Body of pancreas (tissue), 4 donors: Measurements from ENCODE around the gene P4HB. TPM values are rescaled to one million over a fixed set of nuclear protein-coding genes. Genes with fewer than 3 reads are reported as not detected.

Experiments
- ATAC-seq: fragments of 150-250 bp; one replicate; pipeline ENCODE4 v1.9.1; 2016
- DNase-seq, 4 donors: peaks; one replicate each; pipeline ENCODE4 v3.0.0-alpha.2; 2019
- H3K27ac ChIP-seq, 4 donors: fragments of 200-600 bp; sonication (generic); 1 replicate in 3 of 4; 2 replicates in 1 of 4; pipeline versions ENCODE4 v1.5.1 to v1.6.1; 2016 to 2019; ENCODE audit warnings: mild to moderate bottlenecking in 1 of 4, mixed read lengths in 1 of 4, moderate library complexity in 1 of 4
- H3K27me3 ChIP-seq, 2 donors: fragments of 200-600 bp; sonication (generic); one replicate each; pipeline ENCODE4 v1.6.0; 2016; ENCODE audit warnings: mild to moderate bottlenecking in 1 of 2
- H3K36me3 ChIP-seq, 2 donors: fragments of 200-600 bp; sonication (generic); replicated peaks in 1 of 2; 2 replicates each; pipeline ENCODE4 v1.5.1; 2016; ENCODE audit warnings: low read depth in 2 of 2; ENCODE audit not compliant: insufficient read depth in 1 of 2
- H3K4me1 ChIP-seq: fragments of 200-600 bp; sonication (generic); one replicate; pipeline ENCODE4 v1.6.0; 2016
- H3K4me3 ChIP-seq, 2 donors: fragments of 200-600 bp; sonication (generic); 1 replicate in 1 of 2; 2 replicates in 1 of 2; pipeline ENCODE4 v1.5.1; 2016 to 2019
- H3K9me3 ChIP-seq, 3 donors: fragments of 200-600 bp; sonication (generic); 1 replicate in 2 of 3; 2 replicates in 1 of 3; pipeline ENCODE4 v1.5.1; 2016
- CTCF ChIP-seq, 7 experiments: fragments of 450-650 bp in 4 of 7; fragments of 200-600 bp in 3 of 7; sonication (generic) in 3 of 7; IDR thresholded peaks; one replicate each; pipeline ENCODE4 v1.5.1; 2016 to 2019; ENCODE audit warnings: antibody characterized with exemption in 7 of 7
- POLR2A ChIP-seq, 3 donors: fragments of 450-650 bp; IDR thresholded peaks; one replicate each; pipeline ENCODE4 v1.6.1; 2016; ENCODE audit warnings: antibody characterized with exemption in 3 of 3, mild to moderate bottlenecking in 2 of 3
- WGBS, 2 donors: methylation state at CpG; one replicate each; pipeline ENCODE4 v1.1.5; 2017; 5-methylcytosine and 5-hydroxymethylcytosine counted together
- intact Hi-C: fragments of 100-400 bp; cut with DNase I; formaldehyde crosslinking; loops from one replicate; pipeline ENCODE4 v1.15.1; 2023
- total RNA-seq, 2 donors: library from RNA; depleted of rRNA; stranded (reverse); fragments of >200 nt; gene quantifications; one replicate each; pipeline ENCODE4 v1.1.0, GENCODE V29; 2016

The P4HB gene
- total RNA-seq, 2 donors from 2014 or later = 1,462 to 4,394 TPM

GRCh38 chr17:81794074-81794476, 66.3 kb downstream of the P4HB start:
- ATAC-seq = no peak
- WGBS, 2 donors = 79 to 88% methylated on average over 3 of the region's 3 CpGs

More at GRCh38 chr17:81794074-81794476, 66.3 kb downstream of the P4HB start:
- H3K27me3 ChIP-seq = no peaks in the 10 kb centered on the region
- H3K27ac ChIP-seq = no peak overlapping the region
- intact Hi-C loops = no loop called here
- DNase-seq = no peak
- no peaks in the 10 kb centered on the region for H3K4me1 ChIP-seq
- TF ChIP-seq CTCF (IDR thresholded peaks at IDR 0.05) (no peak), POLR2A (IDR thresholded peaks at IDR 0.05) (no peak)
- no peaks in the 10 kb centered on the region for H3K9me3 ChIP-seq
- no peaks in the 10 kb centered on the region for H3K36me3 ChIP-seq
- H3K4me3 ChIP-seq = no peak overlapping the region

Other genes starting within 250 kb of the P4HB start
- gene NPLOC4, start 223.4 kb downstream of the P4HB start, total RNA-seq = 10 to 100 TPM; 43.8 to 63.0 TPM
- gene TSPAN10, start 223.3 kb downstream of the P4HB start, total RNA-seq = 1 to 10 TPM; 1.0 to 5.3 TPM
- gene PDE6G, start 204.0 kb downstream of the P4HB start, total RNA-seq = not detected
- 10 to 100 TPM; 18.1 to 23.3 TPM for gene OXLD1, start 193.9 kb downstream of the P4HB start, total RNA-seq
- 10 to 100 TPM in 1 of 2 donors, 1 to 10 TPM in 1; 6.2 to 21.4 TPM for gene CCDC137, start 193.8 kb downstream of the P4HB start, total RNA-seq
- gene ARL16, start 176.7 kb downstream of the P4HB start, total RNA-seq = 10 to 100 TPM; 22.8 to 47.1 TPM
- gene HGS, start 176.5 kb downstream of the P4HB start, total RNA-seq = 10 to 100 TPM; 60.7 to 66.9 TPM
- 10 to 100 TPM; 17.1 to 45.8 TPM for gene MRPL12, start 157.2 kb downstream of the P4HB start, total RNA-seq
- gene SLC25A10, start 148.3 kb downstream of the P4HB start, total RNA-seq = 10 to 100 TPM; 15.8 to 18.9 TPM
- gene GCGR, start 56.4 kb downstream of the P4HB start, total RNA-seq = 1 to 10 TPM in 1 of 2 donors, under 1 TPM in 1; 0.52 to 5.3 TPM
- 10 to 100 TPM; 46.1 to 65.6 TPM for gene MCRIP1, start 27.2 kb downstream of the P4HB start, total RNA-seq
- not detected for gene PPP1R27, start 25.5 kb downstream of the P4HB start, total RNA-seq
- gene ARHGDIA, start 10.8 kb upstream of the P4HB start, total RNA-seq = 100 to 1,000 TPM; 109 to 141 TPM
- 10 to 100 TPM; 17.1 to 72.2 TPM for gene ALYREF, start 31.1 kb upstream of the P4HB start, total RNA-seq
- 100 to 1,000 TPM in 1 of 2 donors, 10 to 100 TPM in 1; 58.1 to 111 TPM for gene ANAPC11, start 31.2 kb upstream of the P4HB start, total RNA-seq
- gene NPB, start 41.7 kb upstream of the P4HB start, total RNA-seq = 1 to 10 TPM in 1 of 2 donors, under 1 TPM in 1; 0.66 to 1.8 TPM
- 10 to 100 TPM; 13.0 to 25.1 TPM for gene PCYT2, start 50.9 kb upstream of the P4HB start, total RNA-seq
- gene SIRT7, start 57.6 kb upstream of the P4HB start, total RNA-seq = 10 to 100 TPM; 23.9 to 48.5 TPM
- 10 to 100 TPM in 1 of 2 donors, 1 to 10 TPM in 1; 8.3 to 14.5 TPM for gene MAFG, start 67.2 kb upstream of the P4HB start, total RNA-seq
- gene PYCR1, start 76.8 kb upstream of the P4HB start, total RNA-seq = 10 to 100 TPM; 38.2 to 54.2 TPM
- gene MYADML2, start 86.7 kb upstream of the P4HB start, total RNA-seq = not detected
- gene NOTUM, start 100.7 kb upstream of the P4HB start, total RNA-seq = under 1 TPM in 1 of 2 donors, not detected in 1; 0.33 TPM
- 10 to 100 TPM; 17.9 to 57.4 TPM for gene ASPSCR1, start 117.1 kb upstream of the P4HB start, total RNA-seq
- gene CENPX, start 162.3 kb upstream of the P4HB start, total RNA-seq = 10 to 100 TPM; 16.5 to 24.4 TPM
- 10 to 100 TPM in 1 of 2 donors, 1 to 10 TPM in 1; 8.0 to 36.3 TPM for gene LRRC45, start 162.8 kb upstream of the P4HB start, total RNA-seq
- gene RAC3, start 171.1 kb upstream of the P4HB start, total RNA-seq = 1 to 10 TPM in 1 of 2 donors, not detected in 1; 3.1 TPM
- gene DCXR, start 177.2 kb upstream of the P4HB start, total RNA-seq = 100 to 1,000 TPM in 1 of 2 donors, 10 to 100 TPM in 1; 82.2 to 205 TPM
- gene RFNG, start 191.3 kb upstream of the P4HB start, total RNA-seq = 10 to 100 TPM; 37.9 to 43.1 TPM
- 10 to 100 TPM; 63.0 to 86.4 TPM for gene GPS1, start 191.4 kb upstream of the P4HB start, total RNA-seq
- 100 to 1,000 TPM in 1 of 2 donors, 10 to 100 TPM in 1; 76.0 to 128 TPM for gene DUS1L, start 205.3 kb upstream of the P4HB start, total RNA-seq
- gene FASN, start 237.7 kb upstream of the P4HB start, total RNA-seq = 100 to 1,000 TPM in 1 of 2 donors, 10 to 100 TPM in 1; 16.3 to 388 TPM